GM18520 (cell line): Measurements from ENCODE around the gene CCDC6.

Experiments
- ATAC-seq: cut with Tn5 transposase; IDR thresholded peaks from one replicate; pipeline ENCODE4 v1.9.1; 2021; ENCODE audit not compliant: unreplicated experiment

The CCDC6 gene

DNA sequence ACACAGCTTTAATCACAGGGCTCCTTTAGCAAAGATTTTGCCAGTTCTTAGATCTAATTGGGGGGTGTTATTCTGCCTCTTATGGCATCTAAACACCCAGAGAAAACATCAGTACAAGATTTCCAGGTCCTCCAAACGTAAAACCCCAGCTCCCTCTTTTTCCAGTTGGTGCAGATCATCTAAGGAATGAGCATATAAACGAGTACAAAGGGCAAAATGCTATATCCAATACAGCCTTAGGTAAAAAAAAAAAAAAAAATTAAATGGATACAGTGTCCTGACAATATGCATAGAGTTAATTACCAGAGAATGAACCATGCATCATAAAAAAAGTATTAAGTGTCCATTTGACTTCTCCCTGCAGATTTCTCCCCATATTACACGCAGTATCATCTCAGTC lies 50.3 kb downstream of the CCDC6 start:
- ATAC-seq: no peak

DNA sequence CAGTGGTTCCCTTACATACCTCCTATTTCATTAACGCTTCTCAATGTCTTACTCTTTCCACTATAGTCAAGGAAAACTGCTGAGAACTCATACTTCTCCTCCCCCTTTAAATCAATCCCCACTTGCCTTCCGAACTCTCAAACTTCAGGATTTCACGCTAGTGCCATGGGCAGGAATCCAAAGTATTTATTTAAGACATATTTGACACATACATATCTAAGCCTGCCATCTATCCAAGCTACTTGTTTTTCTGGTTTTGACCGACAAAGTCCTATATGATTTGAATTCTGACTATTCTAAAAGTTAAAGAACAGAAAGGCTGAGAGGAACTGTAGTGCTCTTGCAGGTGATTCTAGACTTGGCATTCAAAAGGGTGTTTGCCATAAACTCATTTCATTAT lies 51.8 kb downstream of the CCDC6 start:
- ATAC-seq: no peak

DNA sequence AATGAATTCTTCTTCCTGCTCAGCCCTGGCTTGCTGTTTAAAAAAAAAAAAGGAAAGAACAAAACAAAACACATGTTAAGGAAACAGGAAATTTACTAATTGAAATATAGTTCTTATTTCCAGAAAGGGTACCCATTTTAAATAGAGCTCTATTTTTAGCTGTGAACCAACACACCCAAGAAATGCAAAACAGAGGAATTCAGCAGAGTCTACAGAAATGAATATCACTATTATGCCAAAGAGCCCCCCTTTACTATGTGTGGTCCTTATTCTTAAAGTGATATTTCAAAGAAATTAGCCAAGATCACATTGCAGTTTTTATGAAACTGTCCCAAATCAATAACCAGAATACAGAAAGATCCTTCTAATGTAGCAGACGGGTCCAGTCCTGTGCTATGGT lies 53.7 kb downstream of the CCDC6 start:
- no peak for ATAC-seq

DNA sequence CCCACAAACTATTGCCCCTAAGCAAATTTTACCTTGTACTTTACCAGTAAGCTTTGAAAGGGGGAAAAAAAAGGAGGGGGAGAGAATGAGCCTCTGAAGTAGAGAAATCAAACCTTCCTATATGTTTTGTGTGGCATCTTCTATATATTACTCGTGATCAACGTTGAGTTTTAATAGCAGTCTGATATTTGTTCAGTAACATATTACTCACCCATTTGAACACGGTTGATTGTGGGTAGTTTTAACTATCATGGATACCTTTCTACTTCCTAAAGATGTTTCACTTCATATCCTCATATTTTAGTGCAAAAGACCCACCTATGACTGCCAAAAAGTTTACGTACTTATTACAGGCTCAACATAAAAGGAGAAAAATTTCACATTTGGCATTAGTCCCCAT lies 54.5 kb downstream of the CCDC6 start:
- ATAC-seq: no peak

DNA sequence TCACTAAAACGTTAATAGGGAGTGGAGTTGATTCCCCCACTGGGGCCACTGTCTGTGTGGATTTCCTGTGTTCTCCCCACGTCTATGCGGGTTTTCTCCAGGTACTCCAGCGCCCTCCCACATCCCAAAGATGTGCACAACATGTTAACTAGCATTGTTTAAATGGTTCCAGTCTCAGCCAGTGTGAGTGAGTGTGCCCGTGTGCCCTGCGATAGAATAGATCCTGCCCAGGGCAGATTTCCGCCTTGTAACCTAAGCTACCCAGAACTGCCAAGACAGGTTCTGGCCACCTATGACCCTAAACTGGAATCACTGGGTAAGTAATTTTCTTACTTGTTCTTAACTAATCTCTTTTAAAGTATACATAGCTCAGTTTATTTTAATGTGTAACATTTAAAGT lies 58.5 kb downstream of the CCDC6 start:
- ATAC-seq: no peak

DNA sequence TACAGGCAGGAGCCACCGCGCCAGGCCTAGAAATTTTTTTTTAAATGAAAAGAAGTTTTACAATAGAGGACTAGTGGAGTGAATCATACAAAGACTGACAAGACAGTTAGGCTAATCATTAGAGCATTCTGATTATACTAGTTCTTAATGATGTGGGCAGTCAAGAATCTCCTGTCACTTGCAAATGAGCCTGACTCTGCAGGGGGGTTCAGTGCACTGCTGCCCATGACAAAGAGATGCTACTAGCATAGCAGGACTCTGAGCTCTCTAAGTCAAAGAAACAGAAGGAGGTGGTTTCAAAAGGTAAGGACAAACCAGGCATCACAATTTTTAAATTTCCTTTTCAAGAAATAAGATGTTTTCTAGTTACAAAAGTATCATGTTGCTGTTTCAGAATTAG lies 59.0 kb downstream of the CCDC6 start:
- no peak for ATAC-seq

DNA sequence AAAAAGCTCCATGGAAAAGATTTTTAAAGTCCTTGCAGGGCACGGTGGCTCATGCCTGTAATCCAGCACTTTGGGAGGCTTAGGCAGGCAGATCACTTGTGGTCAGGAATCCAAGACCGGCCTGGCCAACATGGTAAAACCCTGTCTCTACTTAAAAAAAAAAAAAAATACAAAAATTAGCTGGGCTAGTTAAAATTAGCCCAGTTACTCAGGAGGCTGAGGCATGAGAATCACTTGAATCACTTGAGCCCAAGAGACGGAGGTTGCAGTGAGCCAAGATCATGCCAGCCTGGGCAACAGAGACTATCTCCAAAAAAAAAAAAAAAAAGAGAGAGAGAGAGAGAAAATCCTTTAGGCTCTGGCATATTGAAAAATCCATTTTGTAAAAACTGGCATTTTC lies 61.9 kb downstream of the CCDC6 start:
- no peak for ATAC-seq

DNA sequence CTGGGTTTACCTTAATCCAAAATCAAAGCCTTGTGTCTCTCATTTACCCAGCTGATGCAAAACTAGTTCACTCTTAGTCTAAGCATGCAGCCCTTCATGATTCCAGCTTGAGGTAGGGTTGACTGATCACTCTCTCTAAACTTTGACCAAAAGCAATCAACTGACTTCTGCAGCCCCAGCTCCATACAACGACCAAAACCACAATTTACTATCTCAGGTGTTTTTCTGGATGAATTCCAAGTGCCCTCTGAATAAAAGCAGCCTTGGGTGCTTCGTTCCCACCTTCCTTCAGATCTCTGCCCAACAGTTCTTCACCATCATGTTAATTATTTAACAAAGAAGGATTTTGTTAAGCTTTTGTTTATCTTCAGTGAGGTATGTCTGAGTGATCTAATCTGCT lies 62.6 kb downstream of the CCDC6 start:
- no peak for ATAC-seq

DNA sequence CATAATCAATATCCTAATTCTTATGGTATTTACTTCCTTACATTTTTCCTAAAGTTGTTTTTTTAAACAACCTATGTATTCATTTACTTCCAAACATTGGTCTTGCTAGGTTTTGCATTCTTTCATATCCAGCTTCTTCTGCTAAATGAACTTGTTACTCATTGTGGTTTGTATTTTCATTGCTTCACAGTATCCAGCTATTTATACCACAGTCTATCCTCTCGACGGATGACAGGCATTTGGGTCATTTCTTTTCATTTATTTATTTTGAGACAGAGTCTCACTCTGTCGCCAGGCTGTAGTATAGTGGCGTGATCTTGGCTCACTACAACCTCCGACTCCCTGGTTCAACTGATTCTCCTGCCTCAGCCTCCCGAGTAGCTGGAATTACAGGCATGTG lies 66.8 kb downstream of the CCDC6 start:
- no peak for ATAC-seq

DNA sequence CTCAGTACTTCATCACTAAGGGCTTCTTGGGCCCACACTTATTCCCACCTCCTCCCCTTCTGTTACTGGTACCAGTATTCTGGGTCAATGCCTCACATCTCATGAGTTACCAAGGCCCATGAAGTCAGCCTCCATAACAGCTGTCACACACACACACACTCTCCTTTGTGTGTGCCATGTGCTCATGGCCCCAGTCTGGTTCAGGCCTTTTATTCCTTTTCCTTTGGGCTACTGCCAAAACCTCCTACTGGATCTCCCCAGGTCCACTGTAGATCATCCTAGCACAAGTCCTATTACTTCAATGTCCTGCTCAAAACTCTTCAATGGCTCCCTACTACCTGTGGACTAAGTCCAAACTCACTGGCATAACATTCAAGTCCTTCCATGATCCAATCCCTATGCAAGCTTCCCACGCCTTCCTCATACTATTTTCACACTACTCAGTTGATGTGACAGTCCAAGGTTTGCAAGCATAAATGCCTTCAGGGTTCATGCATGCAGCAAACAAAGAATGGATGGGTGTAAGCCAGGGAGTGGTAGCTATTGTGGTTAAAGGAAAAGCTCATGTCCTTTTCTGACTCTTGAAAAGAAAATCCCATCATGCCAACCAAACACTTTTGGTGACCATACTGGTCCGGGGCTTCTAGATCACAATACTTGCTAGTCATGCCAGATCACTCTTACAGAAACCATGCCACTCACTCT lies 68.1 kb downstream of the CCDC6 start:
- no peak for ATAC-seq

DNA sequence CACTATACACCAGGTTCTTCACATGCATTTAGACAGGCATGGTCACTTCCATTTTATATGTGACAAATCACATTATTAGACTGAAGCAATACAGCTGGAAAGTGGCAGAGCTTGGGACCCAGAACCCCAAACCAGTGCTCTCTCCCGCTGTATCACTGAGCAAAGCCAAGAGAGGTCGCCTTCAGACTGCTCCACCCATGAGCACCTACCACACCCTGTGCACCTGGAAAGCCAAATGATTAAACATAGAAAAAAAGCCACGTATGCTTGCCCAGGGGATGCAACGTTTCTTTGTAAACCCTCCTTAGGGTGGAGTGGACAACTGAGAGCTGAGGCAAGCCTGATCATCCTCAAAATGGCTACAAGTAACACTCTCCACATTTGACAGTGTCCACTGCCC lies 72.5 kb downstream of the CCDC6 start:
- no peak for ATAC-seq

DNA sequence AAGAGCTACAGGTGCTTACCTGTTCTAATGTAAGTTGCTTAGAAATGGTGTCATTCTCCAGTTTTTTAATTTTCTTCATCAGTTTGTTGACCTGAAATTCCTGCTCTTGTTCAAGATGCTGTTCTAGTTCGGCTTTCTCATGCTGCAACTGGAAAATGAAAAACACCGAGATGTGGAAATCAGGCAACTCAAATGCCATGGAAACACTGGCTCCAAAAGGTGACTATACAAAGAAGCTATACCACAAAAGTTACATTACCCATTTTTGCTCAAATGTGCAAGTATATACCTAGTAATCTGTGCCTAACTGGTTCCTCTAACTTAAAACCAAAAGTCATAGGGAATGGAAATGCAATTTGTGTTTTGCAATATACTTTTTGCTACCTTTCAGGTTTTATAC lies 73.8 kb downstream of the CCDC6 start:
- no peak for ATAC-seq

DNA sequence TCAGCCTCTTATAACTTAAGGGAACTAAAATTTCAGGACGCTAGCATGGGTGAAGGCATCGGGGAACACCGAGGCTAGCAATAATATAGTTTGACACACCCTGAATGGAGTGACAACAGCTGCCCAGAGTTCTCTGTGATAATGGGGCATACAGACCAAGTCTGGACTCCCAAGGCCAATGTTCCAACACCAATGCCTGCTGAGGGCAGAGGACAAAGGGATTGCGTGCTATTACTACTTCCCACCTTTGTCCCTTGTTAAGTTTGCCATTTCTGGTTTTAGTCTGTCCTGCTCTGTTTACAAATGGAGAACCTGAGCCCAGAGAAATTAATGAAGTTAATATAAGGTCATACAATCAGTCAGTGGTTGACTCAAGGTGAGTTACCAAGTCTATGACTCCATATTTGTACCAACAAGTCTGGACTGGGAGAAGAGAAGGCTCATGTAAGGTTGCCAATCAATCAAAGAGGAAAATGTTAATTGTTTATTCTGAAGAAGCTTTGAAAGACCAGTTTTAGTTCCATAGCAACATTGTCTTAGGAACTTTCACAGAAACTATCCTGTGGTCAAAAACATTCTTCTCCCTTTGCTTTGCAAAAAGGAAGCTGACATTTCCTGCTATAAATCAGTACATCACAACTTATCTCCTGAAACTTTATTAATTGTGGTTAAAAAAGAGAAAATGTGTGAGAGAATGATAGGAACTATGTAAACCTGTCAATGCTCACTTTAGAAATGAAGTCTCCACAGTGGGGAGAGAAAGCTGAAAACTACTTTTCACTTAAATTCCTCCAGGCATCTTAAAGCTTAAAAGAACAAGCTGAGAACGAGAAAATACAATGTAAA lies 74.5 kb downstream of the CCDC6 start:
- ATAC-seq: no peak

DNA sequence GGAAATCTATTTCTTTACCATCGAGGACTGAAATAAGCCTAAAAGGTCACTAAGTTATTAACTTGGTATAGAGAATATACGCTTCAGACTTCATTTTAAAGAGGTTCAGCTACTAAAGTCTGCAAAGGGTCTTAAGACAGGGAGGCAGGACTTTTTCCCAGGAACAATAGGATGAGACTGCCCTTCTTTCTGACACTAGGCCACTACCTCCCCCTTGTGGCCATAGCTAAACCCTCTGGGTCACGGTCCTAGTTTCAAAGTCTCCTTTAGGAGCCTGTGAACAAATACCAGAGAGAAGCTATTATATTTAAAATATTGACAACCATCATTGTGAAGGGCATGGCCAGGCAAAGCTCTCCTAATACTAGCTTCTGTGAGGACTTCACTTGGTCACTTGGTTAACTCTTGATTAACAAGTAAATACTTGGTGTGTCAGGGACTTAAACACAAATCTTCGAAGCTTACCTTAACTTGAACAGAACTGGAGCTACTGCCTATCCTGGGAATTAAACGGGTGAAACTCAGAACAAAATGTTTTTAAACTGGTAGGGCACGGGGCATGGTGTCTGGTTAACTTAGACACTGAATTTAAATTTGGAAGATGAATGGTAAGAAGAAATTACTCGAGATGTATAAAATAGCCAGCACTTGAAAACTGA lies 75.6 kb downstream of the CCDC6 start:
- ATAC-seq: no peak

DNA sequence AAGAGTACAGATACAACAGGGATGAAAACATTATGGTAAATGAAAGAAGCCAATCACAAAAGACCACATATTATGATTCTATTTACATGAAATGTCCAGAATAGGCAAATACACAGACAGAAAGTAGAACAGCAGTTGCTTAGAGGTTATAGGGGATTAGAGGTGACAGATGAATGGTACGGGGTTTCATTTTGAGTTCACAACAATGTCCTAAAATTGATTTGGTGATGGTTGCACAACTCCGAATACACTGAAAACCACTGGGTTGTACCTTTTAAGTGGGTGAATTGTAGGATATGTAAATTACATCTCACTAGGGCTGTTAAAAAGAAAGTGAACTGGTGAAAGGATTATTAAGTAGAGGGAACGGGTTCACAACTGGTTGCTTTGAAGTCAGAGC lies 76.8 kb downstream of the CCDC6 start:
- peak; percentile 89 for ATAC-seq

DNA sequence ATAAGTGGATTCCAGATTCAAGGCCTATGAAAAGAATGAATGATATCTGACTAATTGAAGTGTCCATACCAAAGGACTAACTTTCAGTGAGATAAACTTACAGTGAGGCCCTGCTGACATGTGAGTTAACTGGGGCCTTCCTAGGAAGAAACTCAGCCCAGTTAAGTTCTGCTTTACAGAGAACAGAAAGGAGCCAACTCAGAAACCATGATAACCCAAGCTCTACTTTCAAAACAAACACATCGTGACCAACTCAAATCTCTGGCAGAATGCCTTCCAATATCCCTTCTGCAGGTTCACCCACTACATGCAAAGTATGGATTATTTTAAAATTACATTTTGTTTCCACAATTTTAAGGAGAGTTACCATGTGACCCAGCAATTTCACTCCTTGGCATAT lies 77.3 kb downstream of the CCDC6 start:
- no peak for ATAC-seq

DNA sequence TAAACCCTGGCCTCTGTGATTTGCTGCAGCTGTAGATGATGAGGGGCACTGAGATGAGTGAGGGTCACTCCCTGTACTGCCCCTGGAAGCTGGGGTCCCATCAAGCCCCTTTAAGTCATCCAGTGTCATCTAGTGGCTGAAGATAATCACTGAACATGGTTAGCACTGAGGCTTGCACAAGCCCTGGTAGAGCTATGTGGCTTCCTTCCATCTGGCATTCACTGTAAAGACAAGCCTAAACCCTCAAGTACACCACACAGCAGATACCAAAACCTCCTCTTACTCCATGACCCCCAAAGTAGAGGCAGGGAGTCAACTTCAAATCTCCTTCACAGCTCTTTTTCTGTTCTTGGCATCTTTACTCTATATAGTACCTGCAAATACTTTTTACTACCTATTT lies 80.4 kb downstream of the CCDC6 start:
- no peak for ATAC-seq

DNA sequence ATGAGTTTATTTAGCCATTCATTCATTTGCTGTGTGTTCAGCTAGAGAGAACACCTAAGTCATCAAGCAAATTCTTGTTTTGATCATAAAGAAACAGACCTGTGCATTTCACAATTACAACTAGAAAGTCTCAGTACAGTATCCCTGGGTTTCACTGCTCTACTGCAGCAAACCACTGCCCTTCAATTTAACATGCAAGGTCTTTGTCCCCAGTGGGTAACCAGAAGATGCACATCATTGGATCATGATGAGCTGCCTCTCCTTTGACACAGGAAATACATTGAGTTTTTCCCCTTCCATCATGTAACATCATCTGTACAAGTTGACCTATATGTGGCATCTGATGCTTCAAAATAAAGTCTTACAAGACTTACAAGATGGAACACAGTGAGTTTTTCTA lies 82.6 kb downstream of the CCDC6 start:
- ATAC-seq: no peak

DNA sequence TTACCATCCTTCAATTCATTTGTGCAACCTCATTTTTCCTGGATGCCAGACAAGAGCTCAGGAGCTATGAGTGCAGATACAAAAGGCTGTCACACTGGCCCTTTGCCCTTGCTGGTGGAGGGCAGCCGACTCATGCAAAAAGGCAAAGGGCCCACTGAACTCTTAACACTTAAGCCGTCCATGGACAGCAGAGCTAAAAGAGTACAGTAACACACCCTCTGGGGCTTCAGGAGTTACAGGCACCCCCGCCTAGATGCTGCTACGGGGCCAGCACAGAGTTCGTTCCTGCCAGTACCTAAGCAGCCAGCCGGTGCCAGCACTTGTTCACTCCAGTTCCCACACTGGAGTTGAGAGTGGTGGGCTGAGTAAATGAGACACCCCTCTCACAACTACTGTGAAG lies 83.2 kb downstream of the CCDC6 start:
- no peak for ATAC-seq

DNA sequence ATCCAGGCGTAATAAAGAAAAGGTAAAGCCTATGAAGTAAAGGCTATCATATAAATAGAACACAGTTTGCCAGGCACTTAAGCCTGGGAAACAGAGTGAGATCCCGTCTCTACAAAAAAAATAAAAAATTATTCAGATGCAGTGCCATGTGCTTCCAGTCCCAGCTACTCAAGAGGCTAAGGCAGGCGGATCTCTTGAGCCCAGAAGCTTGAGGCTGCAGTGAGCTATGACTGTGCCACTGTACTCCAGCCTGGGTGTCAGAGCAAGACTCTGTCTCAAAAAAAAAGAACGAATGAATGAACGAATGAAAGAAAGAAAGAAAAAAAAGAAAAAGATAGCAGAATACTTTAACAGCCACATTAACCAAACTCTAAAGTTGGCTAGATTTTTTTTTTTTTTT lies 85.9 kb downstream of the CCDC6 start:
- ATAC-seq: no peak

DNA sequence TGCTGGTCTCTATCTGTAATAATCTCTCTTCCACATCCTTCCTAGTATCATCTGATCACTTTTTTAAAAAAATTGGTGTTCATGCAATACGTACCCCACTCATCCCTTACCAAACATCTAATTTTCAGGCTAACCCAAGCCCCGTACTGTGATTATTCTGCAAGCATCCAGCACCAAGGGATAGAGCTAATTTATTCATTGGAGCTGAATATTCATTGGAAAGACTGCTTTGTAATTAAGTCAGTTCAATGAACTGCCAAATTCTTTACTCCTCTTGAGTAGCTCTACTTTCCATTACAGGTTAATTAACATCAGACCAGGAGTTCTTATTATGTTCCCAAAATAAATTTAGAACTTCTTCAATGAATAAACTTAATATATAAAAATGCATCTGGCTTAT lies 86.7 kb downstream of the CCDC6 start:
- no peak for ATAC-seq

DNA sequence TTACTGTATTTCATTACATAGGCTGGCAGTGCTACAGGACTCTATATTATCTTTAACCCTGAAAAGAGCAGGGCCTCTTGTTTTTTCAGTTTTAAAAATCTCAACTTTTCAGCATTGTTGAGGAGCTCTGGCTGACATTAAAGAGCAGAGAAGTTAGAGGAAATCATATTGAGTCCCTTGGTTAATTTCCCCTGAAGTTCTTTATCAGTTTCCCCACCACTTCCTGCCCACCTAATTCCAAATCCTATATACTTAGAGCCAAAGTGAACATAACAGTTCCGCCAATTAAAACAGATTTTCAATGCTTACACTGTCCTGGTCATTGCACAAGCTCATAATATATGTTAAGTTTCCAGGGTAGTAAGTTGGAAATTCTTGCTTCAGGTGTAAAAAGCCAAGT lies 87.1 kb downstream of the CCDC6 start:
- no peak for ATAC-seq
